ENCODE data around the gene CCDC74B. TPM values are rescaled to one million over a fixed set of nuclear protein-coding genes. Genes with fewer than 3 reads are reported as not detected.
"Not testable (repeated sequence)": the region's sequence is repeated elsewhere in the genome, so short reads cannot be mapped to it uniquely, and the experiment has no call there.

The CCDC74B gene
- total RNA-seq, 2 donors from 2014 or later = 0.99 to 1.0 TPM

- intact Hi-C loops (cut with DNase I); H3K27me3 ChIP-seq; ATAC-seq; H3K36me3 ChIP-seq (replicated peaks in 1 of 2; ENCODE audit: insufficient read depth in 1 of 2, low read depth in 2 of 2); H3K27ac ChIP-seq; H3K4me1 ChIP-seq; DNase-seq; H3K4me3 ChIP-seq; H3K9me3 ChIP-seq: not testable (repeated sequence)
- WGBS, 2 donors = 76% methylated on average over 6 of the region's 13 CpGs; no CpG with 5 or more reads in 1 of the 2 donors
These were observed 6.6 kb downstream of the CCDC74B start for GRCh38 chr2:130138326-130138725.

DNA sequence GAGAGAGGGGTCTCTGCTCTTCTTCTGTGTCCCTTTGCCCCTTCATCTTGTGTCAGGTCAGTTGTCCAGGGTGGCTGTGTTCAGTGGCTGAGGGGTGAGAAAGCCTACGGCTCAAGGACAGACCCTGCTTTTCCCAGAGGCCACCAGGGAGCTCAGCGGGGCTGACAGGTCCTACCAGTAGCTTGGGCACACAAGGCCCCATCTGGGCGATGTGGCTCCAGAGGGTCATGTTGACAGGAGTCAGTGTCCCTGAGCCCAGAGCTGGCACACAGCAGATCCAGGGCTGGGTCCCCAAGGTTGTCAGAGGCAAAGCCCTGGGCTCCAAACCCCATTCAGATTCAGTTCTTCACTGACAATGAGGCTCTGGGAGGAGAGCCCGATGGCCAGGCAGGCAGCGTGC lies 7.8 kb downstream of the CCDC74B start:
- ATAC-seq; H3K4me3 ChIP-seq; DNase-seq; H3K36me3 ChIP-seq (replicated peaks in 1 of 2; ENCODE audit: insufficient read depth in 1 of 2, low read depth in 2 of 2); intact Hi-C loops (cut with DNase I); H3K9me3 ChIP-seq; H3K27ac ChIP-seq; H3K27me3 ChIP-seq; H3K4me1 ChIP-seq: not testable (repeated sequence)
- 57% methylated on average over 5 of the region's 5 CpGs; no CpG with 5 or more reads in 1 of the 2 donors for WGBS, 2 donors

- 76% methylated on average over 5 of the region's 10 CpGs; no CpG with 5 or more reads in 1 of the 2 donors for WGBS, 2 donors
- intact Hi-C loops (cut with DNase I); H3K27me3 ChIP-seq; H3K4me3 ChIP-seq; DNase-seq; H3K36me3 ChIP-seq (replicated peaks in 1 of 2; ENCODE audit: insufficient read depth in 1 of 2, low read depth in 2 of 2); ATAC-seq; H3K27ac ChIP-seq; H3K9me3 ChIP-seq; H3K4me1 ChIP-seq: not testable (repeated sequence)
These were observed 8.4 kb downstream of the CCDC74B start for GRCh38 chr2:130136546-130136945.

GRCh38 chr2:130135692-130136541 lies 9.0 kb downstream of the CCDC74B start:
- H3K27ac ChIP-seq = no peak overlapping the region
- intact Hi-C loops (cut with DNase I) = no loop called here
- no peak for TF ChIP-seq POLR2A (IDR thresholded peaks at IDR 0.05)
- no peak for TF ChIP-seq CTCF (IDR thresholded peaks at IDR 0.05)
- H3K4me3 ChIP-seq = no peak overlapping the region
- ATAC-seq = no peak
- H3K4me1 ChIP-seq = no peaks in the 10 kb centered on the region
- DNase-seq = no peak
- H3K9me3 ChIP-seq = no peaks in the 10 kb centered on the region
- H3K27me3 ChIP-seq = no peaks in the 10 kb centered on the region
- 84 to 93% methylated on average over 4 to 11 of the region's 15 CpGs for WGBS, 2 donors
- no peaks in the 10 kb centered on the region for H3K36me3 ChIP-seq (replicated peaks in 1 of 2; ENCODE audit: insufficient read depth in 1 of 2, low read depth in 2 of 2)

GRCh38 chr2:130129120-130129829 lies 15.6 kb downstream of the CCDC74B start, which contains the start of gene POTEF:
POTEF (minus strand) TSS chr2:130129222; CDS start chr2:130120515, 8,707 bp downstream.
- ATAC-seq; H3K4me3 ChIP-seq; H3K4me1 ChIP-seq; H3K27me3 ChIP-seq; DNase-seq; H3K36me3 ChIP-seq (replicated peaks in 1 of 2; ENCODE audit: insufficient read depth in 1 of 2, low read depth in 2 of 2); H3K27ac ChIP-seq; intact Hi-C loops (cut with DNase I); H3K9me3 ChIP-seq: not testable (repeated sequence)
- 78 to 88% methylated on average over 10 to 17 of the region's 29 CpGs for WGBS, 2 donors

GRCh38 chr2:130128464-130128863 lies 16.4 kb downstream of the CCDC74B start:
- DNase-seq = not testable (repeated sequence)

GRCh38 chr2:130127726-130128125 lies 17.2 kb downstream of the CCDC74B start:
- ATAC-seq; intact Hi-C loops (cut with DNase I); H3K4me3 ChIP-seq; H3K9me3 ChIP-seq; H3K36me3 ChIP-seq (replicated peaks in 1 of 2; ENCODE audit: insufficient read depth in 1 of 2, low read depth in 2 of 2); H3K27ac ChIP-seq; H3K27me3 ChIP-seq; H3K4me1 ChIP-seq; DNase-seq: not testable (repeated sequence)
- WGBS, 2 donors = 52% methylated on average over 3 of the region's 9 CpGs; no CpG with 5 or more reads in 1 of the 2 donors

More at GRCh38 chr2:130128464-130128863, 16.4 kb downstream of the CCDC74B start:
- intact Hi-C loops (cut with DNase I); H3K4me1 ChIP-seq; H3K27ac ChIP-seq; H3K36me3 ChIP-seq (replicated peaks in 1 of 2; ENCODE audit: insufficient read depth in 1 of 2, low read depth in 2 of 2); H3K4me3 ChIP-seq; H3K27me3 ChIP-seq; H3K9me3 ChIP-seq; ATAC-seq: not testable (repeated sequence)
- 68 to 78% methylated on average over 6 to 10 of the region's 14 CpGs for WGBS, 2 donors

GRCh38 chr2:130120924-130121323 lies 24.0 kb downstream of the CCDC74B start:
- H3K9me3 ChIP-seq; H3K36me3 ChIP-seq (replicated peaks in 1 of 2; ENCODE audit: insufficient read depth in 1 of 2, low read depth in 2 of 2); H3K27me3 ChIP-seq; intact Hi-C loops (cut with DNase I); ATAC-seq; H3K27ac ChIP-seq; H3K4me3 ChIP-seq; DNase-seq; H3K4me1 ChIP-seq: not testable (repeated sequence)
- 89 to 94% methylated on average over 30 to 31 of the region's 45 CpGs for WGBS, 2 donors

DNA sequence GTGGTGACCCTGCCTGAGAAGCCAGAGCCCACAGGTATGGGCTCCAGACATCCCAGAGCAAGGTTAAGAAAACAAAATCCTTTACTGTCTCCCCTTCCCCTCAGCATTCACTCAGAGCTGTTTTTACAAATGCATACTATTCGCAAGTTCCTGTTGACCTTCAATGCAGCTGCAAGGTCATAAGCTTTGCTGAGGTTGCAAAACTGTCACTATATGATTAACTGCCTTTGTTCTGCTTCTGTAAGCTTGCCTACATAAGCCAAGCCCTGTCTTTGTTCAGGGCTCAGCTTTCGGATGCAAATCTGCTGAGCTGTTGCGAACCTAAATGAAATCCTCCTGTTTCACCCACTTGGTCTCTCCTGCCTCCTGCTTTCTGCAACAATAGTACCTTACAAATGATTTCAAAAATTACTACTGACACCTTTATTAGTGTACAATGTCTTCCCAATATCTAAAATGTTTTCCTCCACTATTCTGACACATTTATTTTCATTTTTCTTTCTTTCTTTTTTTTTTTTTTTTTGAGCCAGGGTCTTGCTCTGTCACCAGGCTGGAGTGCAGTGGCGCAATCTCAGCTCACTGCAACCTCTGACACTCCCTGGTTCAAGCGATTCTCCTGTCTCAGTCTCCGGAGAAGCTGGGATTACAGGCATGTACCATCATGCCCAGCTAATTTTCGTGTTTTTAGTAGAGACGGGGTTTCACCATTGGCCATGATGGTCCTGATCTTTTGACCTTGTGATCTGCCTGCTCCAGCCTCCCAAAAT lies 42.1 kb downstream of the CCDC74B start:
- H3K4me1 ChIP-seq; H3K36me3 ChIP-seq (replicated peaks in 1 of 2; ENCODE audit: insufficient read depth in 1 of 2, low read depth in 2 of 2); H3K27ac ChIP-seq; ATAC-seq; H3K9me3 ChIP-seq; DNase-seq; H3K4me3 ChIP-seq; intact Hi-C loops (cut with DNase I); H3K27me3 ChIP-seq: not testable (repeated sequence)
- 49 to 70% methylated on average over 4 to 8 of the region's 8 CpGs for WGBS, 2 donors
